Fibroblast of skin of scalp (primary cell): ENCODE results near the gene RGS1.

Source experiments
- DNase-seq: peaks from one replicate; pipeline ENCODE4 v3.0.0-alpha.2; 2013

The RGS1 gene

GRCh38 chr1:192554904-192555303, 20.7 kb upstream of the RGS1 start:
- DNase-seq, result no peak

DNA sequence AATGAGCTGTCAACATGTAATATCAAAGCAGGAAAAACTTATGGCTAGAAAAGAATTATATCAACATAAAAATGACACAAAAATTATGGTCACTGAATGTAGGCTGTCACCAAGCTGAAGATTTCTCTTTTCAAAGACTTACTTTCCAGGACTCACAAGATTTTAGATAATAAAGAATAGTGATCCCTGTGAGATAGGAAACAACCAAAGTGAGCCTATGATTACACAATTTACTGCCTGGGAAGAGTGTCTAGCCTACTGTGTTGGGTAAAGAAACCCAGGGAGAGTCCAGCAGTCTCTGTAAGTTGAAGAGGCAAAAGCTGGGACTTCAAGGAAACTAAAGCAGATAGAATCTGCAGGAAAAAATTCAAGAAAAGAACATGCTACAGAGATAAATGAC, 20.2 kb upstream of the RGS1 start:
- DNase-seq, result no peak

GRCh38 chr1:192557841-192558595, 17.6 kb upstream of the RGS1 start:
- peak; percentile 52 for DNase-seq

DNA sequence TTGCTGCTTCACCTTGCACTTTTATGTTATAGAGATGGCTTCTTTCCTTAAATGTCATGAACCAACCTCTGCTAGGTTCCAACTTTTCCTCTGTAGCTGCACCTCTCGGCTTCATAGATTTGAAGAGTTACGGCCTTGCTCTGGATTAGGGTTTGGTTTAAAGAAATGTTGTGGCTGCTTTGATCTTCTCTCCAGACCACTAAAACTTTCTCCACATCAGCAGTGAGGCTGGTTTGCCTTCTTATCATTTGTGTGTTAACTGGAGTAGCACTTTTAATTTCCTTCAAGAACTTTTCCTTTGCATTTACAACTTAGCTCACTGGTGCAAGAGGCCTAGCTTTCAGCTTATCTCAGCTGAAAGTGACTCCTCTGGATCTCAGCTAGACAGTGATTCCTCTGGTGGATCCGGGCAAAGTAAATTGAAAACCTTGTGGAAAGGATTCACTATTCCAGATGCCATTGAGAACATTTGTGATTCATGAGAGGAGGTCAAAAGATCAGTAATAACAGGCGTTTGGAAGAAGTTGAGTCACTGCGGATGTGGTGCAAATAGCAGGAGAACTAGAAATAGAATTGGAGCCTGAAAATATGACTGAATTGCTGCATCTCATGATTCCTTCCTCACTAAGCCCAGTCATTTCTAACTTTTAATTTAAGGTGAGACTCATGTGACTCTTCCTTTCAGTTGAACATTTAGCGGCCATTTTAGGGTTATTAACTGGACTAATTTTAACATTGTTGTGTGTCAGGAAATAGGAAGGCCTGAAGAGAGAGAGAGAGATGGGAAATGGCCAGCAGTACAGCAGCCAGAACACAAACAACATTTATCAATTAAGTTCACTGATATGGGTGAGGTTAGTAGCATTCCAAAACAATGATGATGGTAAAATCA, 16.2 kb upstream of the RGS1 start:
- DNase-seq, result peak; percentile 88

DNA sequence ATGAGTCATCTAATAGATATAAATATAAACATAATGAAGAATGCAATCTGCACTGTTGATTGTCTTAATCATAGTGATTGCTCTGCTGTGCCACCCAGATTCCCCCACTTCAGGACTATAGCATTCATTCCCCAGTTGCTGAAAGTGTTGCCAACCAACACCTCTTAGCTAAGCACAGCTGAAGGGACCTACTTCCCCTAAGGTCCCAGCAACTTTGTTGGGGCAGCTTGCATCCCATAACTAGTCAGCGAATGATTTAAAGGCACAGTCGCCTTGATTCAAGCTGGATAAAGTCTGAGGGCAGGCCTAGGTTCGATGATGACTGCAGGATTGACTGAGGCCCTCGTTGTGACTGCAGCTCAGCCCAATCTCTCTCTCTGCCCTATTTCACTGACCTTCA, 14.3 kb upstream of the RGS1 start:
- DNase-seq, result no peak

- DNase-seq, result no peak
These were observed 12.4 kb upstream of the RGS1 start for GRCh38 chr1:192563129-192563528.

- DNase-seq, result no peak
These were observed 11.5 kb upstream of the RGS1 start for GRCh38 chr1:192564099-192564498.

- no peak for DNase-seq
These were observed 9.6 kb upstream of the RGS1 start for GRCh38 chr1:192565946-192566345.

GRCh38 chr1:192566657-192567056, 8.9 kb upstream of the RGS1 start:
- DNase-seq, result no peak

DNA sequence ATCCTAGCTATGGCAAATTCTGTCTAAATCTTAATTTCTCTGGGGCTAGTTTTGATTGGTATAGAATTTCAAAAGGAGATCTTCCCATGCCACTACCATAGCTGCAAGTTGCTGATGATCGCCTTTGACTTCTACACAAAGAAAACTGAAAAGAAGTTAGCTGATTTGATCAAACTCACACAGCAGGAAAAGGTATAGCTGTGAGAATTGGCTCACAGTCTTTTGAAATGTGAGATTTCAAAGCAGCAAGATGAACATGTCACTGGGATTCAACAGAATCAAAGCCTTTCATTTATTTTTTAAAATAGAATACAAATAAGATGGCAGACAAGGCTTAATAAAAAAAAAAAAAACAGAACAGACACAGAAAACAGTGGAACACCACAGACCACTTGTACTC, 7.5 kb upstream of the RGS1 start:
- no peak for DNase-seq

- no peak for DNase-seq
These were observed 3.9 kb upstream of the RGS1 start for GRCh38 chr1:192571668-192572067.

- DNase-seq, result peak; percentile 8
These were observed 2.1 kb upstream of the RGS1 start for GRCh38 chr1:192573499-192573898.

- DNase-seq, result no peak
These were observed 1.5 kb upstream of the RGS1 start for GRCh38 chr1:192574073-192574472.

DNA sequence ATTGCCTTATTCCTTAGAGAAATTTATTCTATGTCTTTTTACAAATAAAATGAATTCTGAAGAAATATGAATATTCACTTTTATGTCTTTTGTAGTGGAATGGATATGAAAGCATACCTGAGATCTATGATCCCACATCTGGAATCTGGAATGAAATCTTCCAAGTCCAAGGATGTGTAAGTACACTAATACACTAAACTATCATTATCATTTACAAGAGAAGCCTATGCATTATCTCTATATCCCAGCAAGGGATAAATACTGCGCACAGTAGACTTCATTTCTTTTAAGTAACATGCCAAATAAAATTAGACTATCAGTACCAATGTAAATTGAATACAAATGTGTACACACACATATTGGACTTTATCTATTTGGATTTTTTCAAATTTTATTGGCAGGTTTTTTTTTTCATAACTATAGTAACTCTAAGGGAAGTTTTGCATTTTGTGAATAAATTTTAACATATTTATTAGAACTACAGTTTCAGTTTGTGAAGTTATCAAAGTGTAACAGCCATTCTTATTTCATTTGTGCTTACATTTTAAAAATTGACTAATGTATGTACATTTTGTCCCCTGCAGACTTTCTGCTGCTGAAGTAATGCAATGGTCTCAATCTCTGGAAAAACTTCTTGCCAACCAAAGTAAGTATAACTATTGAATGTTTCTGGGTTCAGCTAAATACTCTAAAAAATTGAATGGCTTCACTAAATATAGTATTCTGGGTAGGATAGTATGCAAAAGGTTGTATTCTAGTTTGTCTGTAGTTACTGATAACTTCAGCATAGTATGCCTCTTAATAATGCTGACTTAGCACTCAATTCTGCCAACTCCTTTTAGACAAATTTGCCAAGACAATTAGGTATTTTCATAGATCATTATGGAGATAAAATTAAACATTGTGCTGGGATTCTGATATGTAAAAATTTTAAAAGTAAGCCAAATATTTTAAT, 894 bp downstream of the RGS1 start:
- DNase-seq, result no peak

- DNase-seq, result no peak
These were observed 1.9 kb downstream of the RGS1 start for GRCh38 chr1:192577145-192578140.

GRCh38 chr1:192578144-192578909, 2.8 kb downstream of the RGS1 start:
- no peak for DNase-seq

DNA sequence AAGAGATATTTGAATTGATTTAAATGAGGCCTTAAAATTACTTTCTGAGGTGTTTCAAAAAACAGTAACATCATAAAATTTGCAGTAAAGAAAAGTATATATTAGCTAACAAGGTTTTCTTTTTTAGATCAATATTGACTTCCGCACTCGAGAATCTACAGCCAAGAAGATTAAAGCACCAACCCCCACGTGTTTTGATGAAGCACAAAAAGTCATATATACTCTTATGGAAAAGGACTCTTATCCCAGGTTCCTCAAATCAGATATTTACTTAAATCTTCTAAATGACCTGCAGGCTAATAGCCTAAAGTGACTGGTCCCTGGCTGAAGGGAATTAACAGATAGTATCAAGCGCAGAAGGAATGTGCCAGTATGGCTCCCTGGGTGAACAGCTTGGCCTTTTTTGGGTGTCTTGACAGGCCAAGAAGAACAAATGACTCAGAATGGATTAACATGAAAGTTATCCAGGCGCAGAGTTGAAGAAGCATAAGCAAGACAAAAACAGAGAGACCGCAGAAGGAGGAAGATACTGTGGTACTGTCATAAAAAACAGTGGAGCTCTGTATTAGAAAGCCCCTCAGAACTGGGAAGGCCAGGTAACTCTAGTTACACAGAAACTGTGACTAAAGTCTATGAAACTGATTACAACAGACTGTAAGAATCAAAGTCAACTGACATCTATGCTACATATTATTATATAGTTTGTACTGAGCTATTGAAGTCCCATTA, 3.6 kb downstream of the RGS1 start:
- DNase-seq, result peak; percentile 22

DNA sequence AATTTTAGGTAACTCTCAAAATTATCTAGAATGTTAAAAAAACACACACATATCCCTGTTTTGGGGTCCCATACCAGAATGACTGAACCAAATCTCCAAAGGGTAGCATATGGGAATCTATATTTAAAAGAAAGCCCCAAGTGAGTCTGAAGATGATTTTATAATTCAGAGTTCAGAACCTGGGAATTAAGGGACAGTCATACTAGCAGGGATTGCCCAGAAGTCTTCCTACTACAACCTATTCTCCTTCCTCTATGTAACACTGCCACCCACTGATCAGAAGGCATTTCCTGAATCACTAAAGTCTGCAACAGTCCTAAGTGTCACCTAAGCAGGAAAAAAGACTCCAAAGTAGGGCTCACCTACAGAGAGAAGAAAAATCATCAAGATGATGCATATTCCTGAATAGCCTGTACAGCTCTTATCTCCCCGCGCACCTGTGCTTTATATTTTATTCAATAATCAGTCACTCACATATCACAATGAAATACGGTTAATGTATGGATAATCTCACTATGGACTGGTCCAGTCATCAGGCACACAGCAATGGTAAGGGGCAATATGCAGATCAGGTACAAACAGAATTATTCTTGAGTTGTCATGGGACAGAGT, 4.9 kb downstream of the RGS1 start:
- peak; percentile 56 for DNase-seq

GRCh38 chr1:192581131-192581927, 5.8 kb downstream of the RGS1 start:
- no peak for DNase-seq
